HepG2 (cell line): Measurements from ENCODE around the gene TBC1D22A. TPM values are rescaled to one million over a fixed set of nuclear protein-coding genes. Genes with fewer than 3 reads are reported as not detected.

Experiments used
- ATF7-NPFF ChIP-seq: sonication (generic); formaldehyde crosslinking; IDR thresholded peaks from 2 replicates; pipeline ENCODE4 v1.8.1; 2023; ENCODE audit warnings: mild to moderate bottlenecking, low read depth, missing genetic modification reagents, moderate library complexity
- BRF2 ChIP-seq: sonication (generic); formaldehyde crosslinking; IDR thresholded peaks from 2 replicates; pipeline ENCODE4 v1.8.1; 2022; ENCODE audit warnings: mild to moderate bottlenecking, missing genetic modification reagents
- ETV6 ChIP-seq: sonication (generic); formaldehyde crosslinking; conservative IDR thresholded peaks from 2 replicates; pipeline ENCODE4 v1.4.0; 2020; ENCODE audit warnings: missing genetic modification reagents
- FOXA3 ChIP-seq: IDR thresholded peaks from 2 replicates; pipeline ENCODE4 v1.6.1; 2016; ENCODE audit warnings: missing genetic modification reagents, missing compliant biosample characterization
- IKZF5 ChIP-seq: IDR thresholded peaks from 2 replicates; pipeline ENCODE4 v1.6.1; 2018; ENCODE audit warnings: missing genetic modification reagents, mild to moderate bottlenecking, missing compliant biosample characterization
- JUN ChIP-seq: sonication (generic); formaldehyde crosslinking; IDR thresholded peaks from 2 replicates; pipeline ENCODE4 v1.4.0; 2020; ENCODE audit warnings: mild to moderate bottlenecking, missing genetic modification reagents
- JUND ChIP-seq: sonication (generic); formaldehyde crosslinking; IDR thresholded peaks from 2 replicates; pipeline ENCODE4 v1.8.0; 2022; ENCODE audit warnings: mild to moderate bottlenecking, missing genetic modification reagents
- MIXL1 ChIP-seq: IDR thresholded peaks from 2 replicates; pipeline ENCODE4 v1.6.1; 2016
- PHF5A ChIP-seq: IDR thresholded peaks from one replicate; pipeline ENCODE4 v1.6.1; 2018; ENCODE audit warnings: low read depth, missing genetic modification reagents; ENCODE audit not compliant: unreplicated experiment
- RFX5 ChIP-seq: IDR thresholded peaks from 2 replicates; pipeline ENCODE4 v1.6.1; 2011; ENCODE audit warnings: low read depth, low read length, improper control_type of control experiment
- SETDB1 ChIP-seq: sonication (generic); formaldehyde crosslinking; IDR thresholded peaks from 2 replicates; pipeline ENCODE4 v1.5.1; 2020; ENCODE audit warnings: missing genetic modification reagents, mild to moderate bottlenecking, borderline replicate concordance
- SIN3A ChIP-seq: IDR thresholded peaks from 2 replicates; pipeline ENCODE4 v1.6.1; 2011; ENCODE audit warnings: low read depth, mild to moderate bottlenecking, control low read depth, low read length, borderline replicate concordance
- TARDBP ChIP-seq: sonication (generic); formaldehyde crosslinking; IDR thresholded peaks from 2 replicates; pipeline ENCODE4 v1.8.0; 2022; ENCODE audit warnings: mild to moderate bottlenecking, missing genetic modification reagents
- TSC22D2 ChIP-seq: sonication (generic); formaldehyde crosslinking; IDR thresholded peaks from 2 replicates; pipeline ENCODE4 v1.5.1; 2020; ENCODE audit warnings: missing genetic modification reagents, mild to moderate bottlenecking, borderline replicate concordance
- ZBTB7A ChIP-seq: sonication (generic); formaldehyde crosslinking; IDR thresholded peaks from 2 replicates; pipeline ENCODE4 v1.8.0; 2022; ENCODE audit warnings: mild to moderate bottlenecking, missing genetic modification reagents
- ZFYVE20 ChIP-seq: sonication (generic); formaldehyde crosslinking; IDR thresholded peaks from 2 replicates; pipeline ENCODE4 v1.8.0; 2023; ENCODE audit warnings: low read depth, mild to moderate bottlenecking, moderate library complexity, missing genetic modification reagents, borderline replicate concordance
- ZNF180 ChIP-seq: sonication (generic); formaldehyde crosslinking; IDR thresholded peaks from 2 replicates; pipeline ENCODE4 v1.4.0; 2020; ENCODE audit warnings: low read depth, missing genetic modification reagents, borderline replicate concordance
- ZNF207 ChIP-seq: fragments of 450-650 bp; IDR thresholded peaks from 2 replicates; pipeline ENCODE4 v1.6.1; 2016; ENCODE audit warnings: antibody characterized with exemption, borderline replicate concordance
- ZNF3 ChIP-seq: IDR thresholded peaks from 2 replicates; pipeline ENCODE4 v1.7.0; 2017; ENCODE audit warnings: inconsistent platforms
- ZNF687 ChIP-seq: sonication (generic); formaldehyde crosslinking; IDR thresholded peaks from 2 replicates; pipeline ENCODE4 v1.5.1; 2020; ENCODE audit warnings: mild to moderate bottlenecking, missing genetic modification reagents, moderate library complexity
- ZNF747 ChIP-seq: sonication (generic); formaldehyde crosslinking; IDR thresholded peaks from 2 replicates; pipeline ENCODE4 v1.8.1; 2023; ENCODE audit warnings: missing genetic modification reagents, mild to moderate bottlenecking, borderline replicate concordance
- ZNF768 ChIP-seq: sonication (generic); formaldehyde crosslinking; IDR thresholded peaks from 2 replicates; pipeline ENCODE4 v1.4.0; 2020; ENCODE audit warnings: missing genetic modification reagents
- ZNF839 ChIP-seq: sonication (generic); formaldehyde crosslinking; IDR thresholded peaks from 2 replicates; pipeline ENCODE4 v1.4.0; 2020; ENCODE audit warnings: missing genetic modification reagents, mild to moderate bottlenecking, borderline replicate concordance
- ZSCAN29 ChIP-seq: sonication (generic); formaldehyde crosslinking; conservative IDR thresholded peaks from 2 replicates; pipeline ENCODE4 v1.4.0; 2020; ENCODE audit warnings: mild to moderate bottlenecking, missing genetic modification reagents
- polyA plus RNA-seq, 8 experiments: library from polyadenylated mRNA; depleted of rRNA in 3 of 8; stranded (reverse) in 7 of 8; unstranded in 1 of 8; fragments of >200 nt; fragmentation: Illumina TruSeq in 4 of 8; extraction: Trizol in 4 of 8; gene quantifications; 2 replicates each; pipeline versions ENCODE4 v1.2.1 to v1.2.3, GENCODE V29; 2011 to 2016; ENCODE audit warnings: low read depth in 4 of 8, missing spikeins in 1 of 8, mixed read lengths in 1 of 8; ENCODE audit not compliant: insufficient read depth in 1 of 8
- total RNA-seq, 5 experiments: library from RNA; depleted of rRNA; stranded (reverse); fragments of >200 nt; fragmentation: Illumina TruSeq; extraction: Trizol; gene quantifications; 2 replicates each; pipeline ENCODE4 v1.2.3, GENCODE V29; 2016; ENCODE audit warnings: low read depth in 1 of 5
- TF ChIP-seq, protein P1 (sequence below): sonication (generic); formaldehyde crosslinking; IDR thresholded peaks from 2 replicates; pipeline ENCODE4 v1.8.1; 2023; ENCODE audit warnings: mild to moderate bottlenecking, missing genetic modification reagents

The TBC1D22A gene
- total and polyA plus RNA-seq, 2 of the 13 experiments (the other 11 are each of a cell fraction or from before 2014, with no cell fraction given) = 17.3 to 18.0 TPM

- TF ChIP-seq ZSCAN29 (CRISPR knock-in tag) (no peak), ZNF207 (no peak), IKZF5 (CRISPR knock-in tag) (peak; percentile 21; the same call in 1 of the 2 replicates), ZBTB7A (CRISPR knock-in tag) (no peak), FOXA3 (CRISPR knock-in tag) (peak; percentile 26; the same call in 1 of the 2 replicates), TARDBP (CRISPR knock-in tag) (peak; percentile 35; the same call in 1 of the 2 replicates), ZNF180 (CRISPR knock-in tag) (no peak), SIN3A (no peak), ZNF747 (CRISPR knock-in tag) (no peak), ZNF687 (CRISPR knock-in tag) (peak; percentile 79), MIXL1 (CRISPR knock-in tag) (no peak), SETDB1 (CRISPR knock-in tag) (no peak), RFX5 (no peak), TSC22D2 (CRISPR knock-in tag) (no peak), ZNF3 (CRISPR knock-in tag) (no peak), JUND (0 out of 2 replicates have a peak, but pooled peaks have one; percentile 34), ZFYVE20 (CRISPR knock-in tag) (no peak), JUN (CRISPR knock-in tag) (peak; percentile 54; the same call in 1 of the 2 replicates), ZNF768 (CRISPR knock-in tag) (no peak), PHF5A (CRISPR knock-in tag) (no peak), ETV6 (CRISPR knock-in tag) (no peak), BRF2 (CRISPR knock-in tag) (no peak), ZNF839 (CRISPR knock-in tag) (no peak), ATF7-NPFF (no peak)
- TF ChIP-seq, protein P1, sequence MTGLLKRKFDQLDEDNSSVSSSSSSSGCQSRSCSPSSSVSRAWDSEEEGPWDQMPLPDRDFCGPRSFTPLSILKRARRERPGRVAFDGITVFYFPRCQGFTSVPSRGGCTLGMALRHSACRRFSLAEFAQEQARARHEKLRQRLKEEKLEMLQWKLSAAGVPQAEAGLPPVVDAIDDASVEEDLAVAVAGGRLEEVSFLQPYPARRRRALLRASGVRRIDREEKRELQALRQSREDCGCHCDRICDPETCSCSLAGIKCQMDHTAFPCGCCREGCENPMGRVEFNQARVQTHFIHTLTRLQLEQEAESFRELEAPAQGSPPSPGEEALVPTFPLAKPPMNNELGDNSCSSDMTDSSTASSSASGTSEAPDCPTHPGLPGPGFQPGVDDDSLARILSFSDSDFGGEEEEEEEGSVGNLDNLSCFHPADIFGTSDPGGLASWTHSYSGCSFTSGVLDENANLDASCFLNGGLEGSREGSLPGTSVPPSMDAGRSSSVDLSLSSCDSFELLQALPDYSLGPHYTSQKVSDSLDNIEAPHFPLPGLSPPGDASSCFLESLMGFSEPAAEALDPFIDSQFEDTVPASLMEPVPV = no peak
These were observed 17.9 kb upstream of the TBC1D22A start (continued) for GRCh38 chr22:46744581-46744980.
